SK-N-MC (cell line): ENCODE measurements around the gene DUSP28.

ENCODE experiments used
- EZH2 ChIP-seq: fragments of 200-600 bp; sonication (generic); IDR thresholded peaks from one replicate; pipeline ENCODE4 v1.6.1; 2017; ENCODE audit warnings: antibody characterized with exemption
- FOXP2 ChIP-seq: optimal IDR thresholded peaks from 2 replicates; pipeline ENCODE3; 2011; ENCODE audit warnings: mild to moderate bottlenecking, moderate library complexity; ENCODE audit not compliant: insufficient read depth; ENCODE audit errors: extremely low read length, control extremely low read depth
- POLR2AphosphoS5 ChIP-seq: IDR thresholded peaks from 2 replicates; pipeline ENCODE4 v1.6.1; 2012; ENCODE audit warnings: mild to moderate bottlenecking, low read depth, low read length, borderline replicate concordance

GRCh38 chr2:240511351-240512108, 48.6 kb upstream of the DUSP28 start:
- TF ChIP-seq POLR2AphosphoS5 (no peak), EZH2 (no peak), FOXP2 (no peak)
